Measurements from ENCODE around the gene CNNM2. TPM values are rescaled to one million over a fixed set of nuclear protein-coding genes. Genes with fewer than 3 reads are reported as not detected.

CNNM2 gene
- total RNA-seq, 1 experiment from 2014 or later, result 23.1 TPM

GRCh38 chr10:103055105-103055504 lies 137.0 kb downstream of the CNNM2 start:
- RAD21 ChIA-PET (ENCODE audit: low non-redundant PET in 1 of 2, low total read pairs in 2 of 2, uncharacterized antibody in 2 of 2, unreplicated experiment in 2 of 2), result no interaction called here
- Histone ChIP-seq H3K27ac (ENCODE audit: low read depth, low read length) (no peak overlapping the region), H3K4me2 (ENCODE audit: low read length) (no peak overlapping the region), H3K27me3 (ENCODE audit: insufficient read depth, low read length) (no peaks in the 10 kb centered on the region), H2AFZ (ENCODE audit: low read depth, low read length, poor library complexity, severe bottlenecking) (no peak overlapping the region), H4K20me1 (ENCODE audit: insufficient read depth) (no peaks in the 10 kb centered on the region), H3K4me3 (replicated peaks in 1 of 2; ENCODE audit: low read depth in 1 of 2, low read length in 2 of 2) (no peak overlapping the region), H3K4me1 (ENCODE audit: control insufficient read depth in 1 of 2, insufficient read depth in 2 of 2, low read length in 2 of 2) (peaks cover under 1 to 8% of the 10 kb centered on the region in 2 experiments; a peak in 3 of 4 replicates), H3K79me2 (ENCODE audit: insufficient read depth, low read length) (no peaks in the 10 kb centered on the region), H3K9me2 (ENCODE audit: insufficient read depth) (no peaks in the 10 kb centered on the region), H3K9ac (ENCODE audit: low read length) (no peak overlapping the region), H3K36me3 (ENCODE audit: control insufficient read depth in 1 of 2, insufficient read depth in 2 of 2, low read length in 2 of 2) (no peaks in the 10 kb centered on the region), H3K9me3 (ENCODE audit: control insufficient read depth in 1 of 2, insufficient read depth in 1 of 2, low read depth in 1 of 2, low read length in 2 of 2) (no peaks in the 10 kb centered on the region)
- intact Hi-C loops (cut with micrococcal nuclease), result no loop called here
- no peak for ATAC-seq
- no TSS peak for BruUV-seq (replicated peaks)
- POLR2A ChIA-PET, result interaction anchor here (1.4 kb wide), 1 partner anchor 137 kb away, joined by 3 read pairs; the partner anchor contains the start of gene CNNM2
- DNase-seq (ENCODE audit: low read depth, low spot score), result no peak
- CTCF ChIA-PET, result interaction anchor here (2.2 kb wide), 1 partner anchor 138 kb away, joined by 8 read pairs; the partner anchor contains the start of gene CNNM2
- TF ChIP-seq EZH2phosphoT487 (IDR thresholded peaks at IDR 0.05; ENCODE audit: borderline replicate concordance), result no peak
- TF ChIP-seq ATF3 (IDR thresholded peaks at IDR 0.05), result no peak

- ChIA-PET POLR2A (no interaction called here), CTCF (no interaction called here), RAD21 (ENCODE audit: low non-redundant PET in 1 of 2, low total read pairs in 2 of 2, uncharacterized antibody in 2 of 2, unreplicated experiment in 2 of 2) (no interaction called here)
- H3K4me2 ChIP-seq (ENCODE audit: low read length), result no peak overlapping the region
- no peaks in the 10 kb centered on the region for H3K36me3 ChIP-seq (ENCODE audit: control insufficient read depth in 1 of 2, insufficient read depth in 2 of 2, low read length in 2 of 2)
- H3K9me3 ChIP-seq (ENCODE audit: control insufficient read depth in 1 of 2, insufficient read depth in 1 of 2, low read depth in 1 of 2, low read length in 2 of 2), result no peaks in the 10 kb centered on the region
- intact Hi-C loops (cut with micrococcal nuclease), result no loop called here
- H3K27me3 ChIP-seq (ENCODE audit: insufficient read depth, low read length), result no peaks in the 10 kb centered on the region
- no peak overlapping the region for H3K4me3 ChIP-seq (replicated peaks in 1 of 2; ENCODE audit: low read depth in 1 of 2, low read length in 2 of 2)
- BruUV-seq (replicated peaks), result no TSS peak
- no peak for DNase-seq (ENCODE audit: low read depth, low spot score)
- no peaks in the 10 kb centered on the region for H3K79me2 ChIP-seq (ENCODE audit: insufficient read depth, low read length)
- H3K4me1 ChIP-seq (ENCODE audit: control insufficient read depth in 1 of 2, insufficient read depth in 2 of 2, low read length in 2 of 2), result no peaks in the 10 kb centered on the region
- H3K27ac ChIP-seq (ENCODE audit: low read depth, low read length), result no peak overlapping the region
- no peaks in the 10 kb centered on the region for H3K9me2 ChIP-seq (ENCODE audit: insufficient read depth)
- H4K20me1 ChIP-seq (ENCODE audit: insufficient read depth), result no peaks in the 10 kb centered on the region
- no peak overlapping the region for H3K9ac ChIP-seq (ENCODE audit: low read length)
- no peak overlapping the region for H2AFZ ChIP-seq (ENCODE audit: low read depth, low read length, poor library complexity, severe bottlenecking)
- no peak for ATAC-seq
- TF ChIP-seq EGR1 (IDR thresholded peaks at IDR 0.05; ENCODE audit: low read depth) (no peak), CBX3 (IDR thresholded peaks at IDR 0.05; ENCODE audit: low read depth) (no peak), REST (IDR thresholded peaks at IDR 0.05; ENCODE audit: low read depth) (no peak), YY1 (IDR thresholded peaks at IDR 0.05; ENCODE audit: extremely low read depth, insufficient replicate concordance, low read depth, low read length) (no peak), ZBTB33 (IDR thresholded peaks at IDR 0.05; ENCODE audit: extremely low read depth, insufficient replicate concordance, low read length) (no peak), POLR2AphosphoS5 (IDR thresholded peaks at IDR 0.05; ENCODE audit: low read depth, low read length) (no peak), MAX (IDR thresholded peaks at IDR 0.05) (no peak), ZNF274 (IDR thresholded peaks at IDR 0.05; ENCODE audit: low read depth, low read length) (no peak), TCF7L2 (IDR thresholded peaks at IDR 0.05; ENCODE audit: borderline replicate concordance, extremely low read depth, insufficient read depth, insufficient read length) (no peak), JUND (IDR thresholded peaks at IDR 0.05) (no peak), FOSL1 (IDR thresholded peaks at IDR 0.05; ENCODE audit: low read depth) (no peak), POLR2A (IDR thresholded peaks at IDR 0.05; ENCODE audit: borderline replicate concordance, extremely low read depth, insufficient read depth, insufficient read length) (no peak)
Observed at GRCh38 chr10:103058034-103058433, 139.9 kb downstream of the CNNM2 start.
